ENCODE results near the gene CTBP1. TPM values are rescaled to one million over a fixed set of nuclear protein-coding genes. Genes with fewer than 3 reads are reported as not detected.
A peak's percentile ranks its signal among the peaks of the same experiment; 100 is the strongest.
"Not testable (repeated sequence)": the region's sequence is repeated elsewhere in the genome, so short reads cannot be mapped to it uniquely, and the experiment has no call there.

CTBP1 gene
- total RNA-seq, 1 donor from 2014 or later = 133 TPM

DNA sequence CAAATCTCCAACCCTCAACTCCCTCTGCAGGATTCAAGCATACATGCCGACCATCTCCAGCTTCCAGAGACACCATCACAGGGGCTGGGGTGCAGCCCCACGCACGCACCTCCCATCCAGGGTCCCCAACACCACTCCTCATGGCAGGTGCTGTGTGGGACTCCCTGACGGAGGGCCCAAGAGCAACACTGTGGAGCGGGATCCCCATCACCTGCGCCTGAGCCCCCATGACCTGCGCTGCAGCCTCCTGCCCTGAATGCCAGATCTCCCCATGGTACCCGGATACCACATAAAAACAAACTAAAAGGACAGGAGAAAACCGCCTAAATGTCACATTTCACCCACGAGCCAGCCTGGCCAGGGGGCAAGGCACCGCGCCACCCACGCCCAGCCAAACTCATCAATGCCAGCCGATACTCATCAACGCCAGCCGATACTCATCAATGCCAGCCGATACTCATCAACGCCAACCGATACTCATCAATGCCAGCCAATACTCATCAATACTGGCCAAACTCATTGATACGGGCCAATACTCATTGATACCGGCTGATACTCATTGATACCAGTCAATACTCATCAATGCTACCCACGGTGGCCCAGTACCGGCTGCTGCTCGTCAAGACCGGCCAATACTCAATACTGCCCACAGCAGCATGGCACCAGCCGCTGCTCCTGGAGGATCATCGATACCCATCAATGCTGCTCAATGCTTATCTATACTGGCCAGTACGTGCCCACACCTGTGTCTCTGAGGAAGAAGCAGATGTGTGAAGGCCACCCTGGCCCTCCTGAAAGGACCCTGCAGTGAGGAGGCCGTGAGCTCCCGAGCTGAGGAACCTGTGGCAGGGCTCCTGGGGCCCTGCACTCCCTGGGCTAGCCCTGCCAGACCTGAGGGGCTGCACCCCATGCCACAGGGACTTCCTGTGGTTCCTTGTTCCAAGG, 6.2 kb downstream of the CTBP1 start:
- no peak for ATAC-seq
- intact Hi-C loops (cut with micrococcal nuclease) = no loop called here
- DNase-seq = no peak

DNA sequence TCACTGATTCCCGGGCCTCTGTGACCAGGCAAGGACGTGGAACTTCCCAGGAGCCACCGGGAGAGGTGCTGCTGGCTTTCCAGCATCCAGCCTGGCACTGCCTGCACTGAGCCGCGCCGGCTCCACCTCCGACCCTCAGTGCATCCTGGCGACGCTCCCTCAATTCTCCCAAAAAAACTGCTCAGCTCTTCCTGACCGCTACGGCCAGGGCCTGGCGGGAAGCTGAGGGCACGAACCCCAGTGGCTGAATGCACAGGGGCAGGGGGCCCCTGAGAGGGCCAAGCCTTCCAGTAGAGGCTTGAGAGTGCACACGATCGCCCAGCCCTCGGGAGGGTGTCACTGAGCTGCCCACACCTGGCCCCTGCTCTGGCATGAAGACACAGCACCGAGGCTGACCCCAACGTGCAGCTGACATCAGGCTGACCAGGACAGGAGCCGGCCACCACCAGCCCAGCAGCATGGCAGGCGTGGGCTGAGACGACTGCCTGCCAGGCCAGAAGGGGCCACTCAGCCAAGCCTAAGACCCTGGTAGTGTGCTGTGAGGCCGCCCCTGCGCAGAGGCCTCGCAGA, 6.9 kb downstream of the CTBP1 start:
- DNase-seq (peak; percentile 30), ATAC-seq (no peak)
- intact Hi-C loops (cut with micrococcal nuclease) = no loop called here

DNA sequence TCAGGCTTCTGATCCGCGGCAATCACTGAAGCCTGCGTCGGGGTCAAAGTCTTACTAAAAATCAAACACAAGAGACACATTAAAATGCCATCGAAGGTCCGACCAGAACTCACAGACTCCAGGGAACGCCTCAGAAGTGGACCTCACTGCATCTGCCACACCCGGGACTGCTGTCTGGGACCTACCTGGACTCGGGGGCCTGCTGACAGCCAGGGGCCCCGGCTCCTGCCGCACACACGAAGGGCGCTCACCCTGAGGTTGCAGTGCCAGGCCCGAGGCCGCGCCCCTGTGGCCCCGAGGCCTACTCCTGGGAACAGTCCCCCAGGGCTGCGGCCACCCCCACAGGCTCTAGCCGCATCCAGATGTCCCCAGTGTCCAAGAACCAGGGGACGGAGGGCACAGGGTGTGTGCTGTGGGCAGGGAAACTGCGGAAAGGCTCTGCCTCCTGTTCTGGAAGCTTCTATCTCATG, 7.4 kb downstream of the CTBP1 start:
- ATAC-seq = no peak

DNA sequence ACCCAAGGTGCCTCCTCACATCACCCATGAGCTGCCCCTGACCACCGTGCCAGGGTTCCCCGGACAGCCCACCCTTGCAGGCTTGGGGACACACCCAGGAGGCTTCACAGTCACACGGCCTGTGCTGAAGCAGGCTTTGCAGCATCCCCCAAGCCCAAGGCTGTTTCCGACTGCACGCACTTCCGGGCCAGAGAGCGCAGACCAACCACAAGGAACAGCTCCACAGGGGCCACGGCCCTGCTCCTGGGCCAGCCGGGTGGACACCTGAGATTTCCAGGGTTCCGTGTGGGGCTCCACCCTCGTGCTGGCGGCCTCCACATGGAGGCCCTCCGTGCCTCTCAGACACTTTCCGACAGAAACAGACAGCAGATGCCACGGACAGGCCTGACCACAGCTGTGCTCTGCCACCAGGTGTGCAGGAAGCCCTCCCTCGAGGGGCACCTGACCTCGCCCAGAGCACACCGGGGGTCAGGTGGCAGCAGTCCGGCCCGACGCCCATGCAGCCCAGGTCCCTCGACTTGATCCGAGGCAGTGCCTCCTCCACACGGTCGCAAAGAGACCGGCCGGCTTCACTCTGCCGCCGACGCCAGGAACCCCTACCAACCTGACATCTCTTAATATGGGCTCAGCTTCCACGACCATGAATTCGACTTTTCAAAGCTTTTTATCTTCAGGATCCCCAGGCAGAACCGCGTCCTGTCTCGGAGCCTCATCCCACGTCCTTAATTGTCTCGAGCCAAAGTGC, 8.0 kb downstream of the CTBP1 start:
- peak; percentile 26 for DNase-seq

More for the DNA sequence above, 7.4 kb downstream of the CTBP1 start:
- intact Hi-C loops (cut with micrococcal nuclease) = no loop called here
- DNase-seq = peak; percentile 26

DNA sequence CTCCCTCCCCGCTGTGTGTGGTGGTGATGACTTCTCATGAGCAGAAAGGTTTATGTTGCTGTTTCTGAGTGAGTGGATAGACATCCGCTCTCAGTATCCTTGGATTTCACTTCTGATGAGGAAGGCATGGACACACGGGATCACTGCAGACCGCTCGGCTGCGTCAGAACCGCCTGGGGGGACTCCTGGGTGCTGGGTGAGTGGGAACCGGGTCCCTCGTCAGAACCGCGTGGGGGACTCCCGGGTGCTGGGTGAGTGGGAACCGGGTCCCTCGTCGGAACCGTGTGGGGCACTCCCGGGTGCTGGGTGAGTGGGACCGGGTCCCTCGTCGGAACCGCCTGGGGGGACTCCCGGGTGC, 9.0 kb downstream of the CTBP1 start:
- intact Hi-C loops (cut with micrococcal nuclease) = no loop called here
- DNase-seq = no peak

More for the DNA sequence above, 8.0 kb downstream of the CTBP1 start:
- ATAC-seq = no peak
- intact Hi-C loops (cut with micrococcal nuclease) = no loop called here

DNA sequence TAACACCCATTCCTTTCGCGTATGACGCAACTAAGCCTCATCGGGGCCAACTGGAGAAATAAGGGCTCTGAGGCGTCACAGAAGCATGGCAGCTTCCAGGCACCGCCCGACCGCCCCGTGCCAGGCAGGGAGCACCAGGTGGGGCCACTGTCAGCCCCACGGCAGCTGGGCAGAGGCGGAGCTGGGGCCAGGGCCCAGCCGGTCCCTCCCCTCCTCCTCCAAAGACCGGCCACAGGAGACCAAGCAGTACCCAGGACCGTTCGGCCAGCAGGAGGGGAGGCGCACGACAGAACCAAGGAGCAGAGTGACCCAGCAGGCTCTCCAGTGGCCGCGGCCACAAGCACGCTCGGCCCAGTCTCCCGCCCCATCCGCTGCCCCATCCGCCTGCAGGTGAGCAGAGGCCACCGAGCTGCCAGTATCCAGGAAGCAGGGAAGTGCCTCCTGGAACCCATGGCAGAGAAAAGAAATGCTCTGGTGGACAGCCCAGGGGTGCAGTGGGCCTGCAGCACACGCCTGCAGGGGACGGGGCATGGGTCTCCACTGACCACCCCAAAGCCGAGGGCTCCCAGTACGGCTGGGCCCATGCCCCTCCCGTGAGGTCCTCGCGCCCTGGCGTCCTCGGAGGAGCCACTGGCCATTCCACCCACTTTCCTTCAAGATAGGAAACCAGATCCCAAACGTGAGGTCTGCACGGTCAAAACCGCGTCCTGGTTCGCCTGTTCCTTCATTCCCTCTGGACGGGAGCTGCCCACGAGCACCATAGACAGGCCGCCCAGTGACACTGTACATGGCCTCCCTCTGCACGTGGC, 9.6 kb downstream of the CTBP1 start:
- intact Hi-C loops (cut with micrococcal nuclease) = no loop called here
- DNase-seq (no peak), ATAC-seq (no peak)

More for the DNA sequence above, 9.0 kb downstream of the CTBP1 start:
- no peak for ATAC-seq

DNA sequence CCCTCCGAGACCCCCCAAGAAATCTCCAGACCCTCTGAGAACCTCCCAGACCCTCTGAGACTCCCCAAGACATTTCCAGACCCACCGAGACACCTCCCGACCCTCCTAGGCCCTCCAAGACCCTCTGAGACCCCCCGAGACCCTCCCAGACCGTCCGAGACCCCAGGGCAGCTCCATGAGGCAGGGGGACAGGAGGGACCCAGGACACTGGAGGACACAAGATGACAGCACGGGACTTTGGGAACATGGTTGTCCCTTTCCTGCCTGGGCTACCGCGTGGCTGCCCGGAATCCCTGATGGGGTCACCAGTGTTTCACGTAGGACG, 10.3 kb downstream of the CTBP1 start:
- intact Hi-C loops (cut with micrococcal nuclease) = no loop called here
- ATAC-seq (no peak), DNase-seq (no peak)

DNA sequence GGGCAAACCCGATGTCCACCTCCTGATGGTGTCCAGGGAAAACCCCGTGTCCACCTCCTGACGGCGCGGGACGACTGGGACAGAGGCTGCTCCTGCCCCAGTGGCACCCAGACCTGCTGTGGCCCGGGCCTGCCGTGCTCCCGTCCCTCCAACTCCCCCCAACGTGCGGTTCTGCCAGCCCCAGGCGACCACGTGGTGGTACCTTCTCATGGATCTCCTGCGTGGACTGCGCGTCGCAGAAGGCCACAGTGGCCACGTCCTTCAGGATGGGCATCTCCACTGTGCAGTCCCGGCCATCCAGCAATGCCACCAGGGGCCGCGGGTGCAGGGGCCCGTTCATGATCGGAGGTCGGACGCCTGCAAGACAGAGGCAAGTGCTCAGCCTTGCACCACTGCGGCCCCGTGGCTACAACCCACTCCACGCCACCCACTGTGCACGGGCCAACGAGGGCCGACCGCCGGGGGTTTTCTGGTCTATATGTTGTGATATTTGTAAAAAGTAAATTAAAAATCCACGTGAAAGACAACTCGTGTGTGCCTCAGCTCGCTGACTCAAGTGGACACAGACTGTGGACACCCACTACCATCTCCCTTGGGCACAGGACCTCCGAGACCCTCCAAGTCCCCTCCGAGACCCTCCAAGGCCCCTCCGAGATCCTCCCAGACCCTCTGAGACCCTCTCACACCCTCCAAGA, 10.8 kb downstream of the CTBP1 start:
- intact Hi-C loops (cut with micrococcal nuclease) = no loop called here
- ATAC-seq (no peak), DNase-seq (peak; percentile 31)

DNA sequence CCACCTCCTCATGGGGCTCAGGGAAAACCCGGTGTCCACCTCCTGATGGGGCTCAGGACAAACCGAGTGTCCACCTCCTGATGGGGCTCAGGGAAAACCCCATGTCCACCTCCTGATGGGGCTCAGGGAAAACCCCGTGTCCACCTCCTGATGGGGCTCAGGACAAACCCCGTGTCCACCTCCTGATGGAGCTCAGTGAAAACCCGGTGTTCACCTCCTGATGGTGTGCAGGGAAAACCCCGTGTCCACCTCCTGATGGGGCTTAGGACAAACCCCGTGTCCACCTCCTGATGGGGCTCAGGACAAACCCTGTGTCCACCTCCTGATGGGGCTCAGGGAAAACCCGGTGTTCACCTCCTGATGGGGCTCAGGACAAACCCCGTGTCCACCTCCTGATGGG, 11.7 kb downstream of the CTBP1 start:
- intact Hi-C loops (cut with micrococcal nuclease); ATAC-seq; DNase-seq: not testable (repeated sequence)

DNA sequence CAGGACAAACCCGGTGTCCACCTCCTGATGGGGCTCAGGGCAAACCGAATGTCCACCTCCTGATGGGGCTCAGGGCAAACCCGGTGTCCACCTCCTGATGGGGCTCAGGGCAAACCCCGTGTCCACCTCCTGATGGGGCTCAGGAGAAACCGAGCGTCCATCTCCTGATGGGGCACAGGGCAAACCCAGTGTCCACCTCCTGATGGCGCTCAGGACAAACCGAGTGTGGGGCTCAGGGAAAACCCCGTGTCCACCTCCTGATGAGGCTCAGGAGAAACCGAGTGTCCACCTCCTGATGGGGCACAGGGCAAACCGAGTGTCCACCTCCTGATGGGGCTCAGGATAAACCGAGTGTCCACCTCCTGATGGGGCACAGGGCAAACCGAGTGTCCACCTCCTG, 12.1 kb downstream of the CTBP1 start:
- not testable (repeated sequence) for DNase-seq

DNA sequence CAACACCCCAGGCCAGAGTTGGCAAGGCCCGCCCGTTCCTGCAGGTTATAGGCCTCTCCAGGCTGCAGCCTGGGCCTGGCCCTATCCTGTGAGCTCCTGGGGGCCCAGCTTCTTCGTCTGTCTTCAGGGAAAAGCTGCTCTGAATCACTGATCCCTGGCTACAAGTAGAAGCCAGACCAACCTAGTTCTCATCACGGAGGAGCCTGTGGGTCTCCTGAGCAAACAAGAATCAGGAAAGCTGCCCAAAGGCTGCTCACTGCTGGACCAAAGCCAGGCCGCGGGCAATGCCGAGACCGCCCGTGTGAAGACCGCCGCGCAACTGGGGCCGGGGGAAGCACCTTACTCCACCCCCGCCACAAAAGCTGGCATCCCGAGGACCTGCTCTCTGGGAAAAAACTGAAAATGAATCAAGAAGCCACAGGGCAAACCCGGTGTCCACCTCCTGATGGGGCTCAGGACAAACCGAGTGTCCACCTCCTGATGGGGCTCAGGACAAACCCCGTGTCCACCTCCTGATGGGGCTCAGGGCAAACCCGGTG, 12.8 kb downstream of the CTBP1 start:
- DNase-seq (no peak), ATAC-seq (no peak)
- intact Hi-C loops (cut with micrococcal nuclease) = no loop called here

More for the DNA sequence above, 12.1 kb downstream of the CTBP1 start:
- ATAC-seq; intact Hi-C loops (cut with micrococcal nuclease): not testable (repeated sequence)

DNA sequence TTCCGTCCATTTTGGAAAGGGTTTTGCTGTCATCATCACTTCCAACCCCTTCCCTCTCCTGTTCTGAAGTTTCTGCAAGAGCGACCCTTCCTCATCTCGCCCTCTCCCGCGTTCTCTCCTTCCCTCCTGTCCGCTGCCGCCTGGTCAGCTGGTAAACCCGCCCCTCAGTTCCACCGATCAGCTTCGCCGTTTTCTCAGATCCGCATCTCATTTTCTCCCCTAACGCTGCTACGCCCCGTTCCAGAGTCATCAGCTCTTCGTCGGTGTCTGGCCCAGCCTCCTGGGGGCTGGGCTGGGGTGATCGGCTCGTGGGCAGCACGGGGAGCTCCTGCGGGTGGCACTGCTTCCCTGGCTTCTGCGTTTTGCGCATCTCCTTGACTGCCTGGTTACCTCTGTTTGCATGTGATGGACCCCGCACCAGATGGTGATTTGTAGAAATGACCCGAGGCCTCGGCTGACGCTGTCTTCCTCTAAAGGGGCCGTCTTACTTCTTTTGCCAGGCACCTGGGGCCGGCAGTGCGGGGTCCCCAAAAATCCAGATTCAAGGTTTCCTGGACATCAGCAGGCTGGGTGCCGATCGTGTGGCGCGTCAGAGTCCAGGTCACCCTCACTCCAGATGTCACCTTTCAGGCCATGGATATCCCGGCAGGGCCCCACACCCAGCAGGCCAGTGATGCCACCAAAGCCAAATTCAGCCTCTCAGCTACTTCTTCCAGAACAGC, 13.4 kb downstream of the CTBP1 start:
- intact Hi-C loops (cut with micrococcal nuclease) = no loop called here
- DNase-seq (peak; percentile 21), ATAC-seq (no peak)

DNA sequence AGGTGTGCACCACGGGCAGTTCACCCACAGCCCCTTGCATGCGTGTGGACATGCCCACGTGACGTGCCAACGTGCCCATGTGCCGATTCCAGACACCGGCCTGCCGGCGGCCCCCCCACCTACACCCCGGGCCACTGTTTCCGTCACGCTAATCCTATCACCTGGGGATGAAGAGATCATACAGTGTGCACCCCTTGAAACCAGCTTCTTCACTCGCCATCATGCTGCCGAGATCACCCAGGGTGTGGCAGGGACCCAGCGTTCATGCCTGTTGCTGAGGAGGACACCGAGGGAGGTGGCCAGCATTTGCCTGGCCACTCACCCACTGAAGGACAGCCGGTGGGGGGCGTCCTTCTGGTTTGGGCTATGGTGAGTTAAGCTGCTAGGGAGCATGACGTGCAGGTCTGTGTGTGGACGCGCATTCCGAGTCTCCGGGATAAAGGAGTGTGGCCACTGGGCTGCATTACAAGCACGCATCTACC, 14.1 kb downstream of the CTBP1 start:
- DNase-seq (peak; percentile 34), ATAC-seq (no peak)
- intact Hi-C loops (cut with micrococcal nuclease) = no loop called here

DNA sequence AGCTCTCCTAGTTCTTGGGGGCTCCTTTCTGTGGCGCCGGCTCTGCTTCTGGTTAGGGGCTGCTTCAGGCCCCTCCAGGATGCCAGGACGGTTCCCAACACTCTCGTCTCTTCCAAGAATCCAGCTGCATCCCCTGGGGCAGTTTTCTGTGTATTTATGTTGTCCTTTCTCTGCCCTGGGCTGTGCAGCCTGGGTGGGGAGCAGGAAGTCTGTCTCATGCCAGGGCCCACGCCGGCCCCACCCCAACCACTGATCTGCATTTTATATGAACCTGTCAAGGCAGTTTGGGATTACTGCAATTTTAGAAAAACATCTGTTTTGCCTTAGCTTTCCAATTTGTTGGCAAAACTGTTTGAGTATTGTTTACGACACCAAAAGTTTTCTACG, 14.6 kb downstream of the CTBP1 start:
- intact Hi-C loops (cut with micrococcal nuclease) = no loop called here
- DNase-seq (peak; percentile 51), ATAC-seq (peak; percentile 30)

DNA sequence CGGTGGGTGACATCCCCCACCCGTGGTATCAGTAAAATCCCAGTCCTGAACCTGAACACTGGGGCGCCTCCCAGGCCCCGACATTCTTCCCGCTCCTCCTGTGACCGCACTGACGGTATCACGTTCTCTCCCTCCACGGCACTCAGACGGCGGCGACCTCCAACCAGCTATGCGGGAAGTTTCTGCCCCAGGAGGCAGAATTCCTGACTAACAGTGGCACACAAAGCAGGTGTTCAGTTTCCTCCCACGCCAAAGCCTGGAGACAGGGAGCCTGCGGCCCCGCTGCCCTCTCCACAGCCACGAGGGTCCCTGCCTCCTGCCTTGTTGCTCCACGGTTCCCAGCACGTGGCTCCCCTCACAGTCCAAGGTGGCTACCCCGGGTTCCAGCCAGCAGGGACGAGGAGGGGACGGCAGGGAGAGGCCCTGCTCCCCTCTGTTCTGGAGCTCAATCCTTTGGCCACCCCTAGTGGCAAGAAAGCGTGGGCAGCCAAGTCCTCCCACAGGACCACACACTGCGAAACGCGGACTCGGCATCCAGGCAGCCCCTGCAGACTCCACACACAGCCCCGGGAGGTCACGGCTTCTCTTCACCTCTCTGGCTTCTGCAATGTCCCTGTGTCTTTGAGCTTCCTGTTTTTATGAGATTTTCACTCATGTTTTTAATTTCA, 15.2 kb downstream of the CTBP1 start:
- intact Hi-C loops (cut with micrococcal nuclease) = no loop called here
- peak; percentile 68 for ATAC-seq
- peak; percentile 57 for DNase-seq

DNA sequence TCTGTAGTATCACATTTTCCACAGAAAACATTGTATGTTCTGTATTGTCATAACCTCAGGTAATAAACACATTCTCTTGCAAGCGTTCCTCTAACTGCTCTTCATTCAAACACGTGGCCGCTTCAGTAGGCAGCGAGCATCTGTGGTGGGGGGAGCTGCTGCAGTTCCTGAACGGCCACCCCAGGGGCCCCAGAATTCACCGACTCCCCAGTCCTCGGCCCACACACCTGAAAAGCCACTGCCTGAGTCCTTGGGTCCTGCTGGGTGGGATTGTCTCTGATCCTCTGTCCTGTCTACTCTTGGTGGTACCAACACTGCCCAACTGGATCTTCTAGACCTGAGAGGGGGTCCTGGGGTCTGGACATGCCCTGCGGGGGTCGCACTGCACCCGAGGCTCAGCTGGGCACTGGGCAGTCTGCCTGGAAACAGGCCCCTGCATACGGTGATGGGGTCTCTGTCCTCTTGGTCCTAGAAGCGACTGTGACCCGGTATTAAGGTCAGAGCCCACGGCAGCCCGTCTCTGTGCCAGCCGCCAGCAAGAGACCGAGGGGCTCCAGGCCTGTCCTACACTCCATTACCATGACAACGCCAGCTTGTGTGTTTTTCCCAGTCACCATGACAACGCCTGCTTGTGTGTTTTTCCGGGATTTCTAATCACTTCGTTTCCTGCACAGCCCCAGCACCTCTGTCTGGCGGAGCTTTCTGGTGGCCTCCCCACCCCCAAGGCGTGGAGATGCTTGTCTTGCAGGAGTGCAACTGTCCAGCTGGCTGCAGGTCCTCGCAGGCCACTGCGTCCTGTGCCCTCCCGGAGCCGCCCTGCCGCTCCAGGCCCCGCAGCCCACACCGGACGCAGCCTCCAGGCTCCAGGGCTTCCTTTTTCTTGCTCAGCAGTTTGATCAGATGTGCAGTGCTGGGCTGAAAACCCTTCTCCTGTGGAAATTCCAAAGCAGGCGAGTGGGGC, 16.0 kb downstream of the CTBP1 start:
- DNase-seq (peak; percentile 65), ATAC-seq (peak; percentile 62)
- intact Hi-C loops (cut with micrococcal nuclease) = no loop called here
